DMS79 treated with DMSO at 0.1 percent for 48 hours (cell line): ENCODE data around the gene PHF19.

Source experiments
- DNase-seq: peaks from one replicate; lab custom pipeline; 2025; lab: John Stamatoyannopoulos, UW

Gene PHF19

DNA sequence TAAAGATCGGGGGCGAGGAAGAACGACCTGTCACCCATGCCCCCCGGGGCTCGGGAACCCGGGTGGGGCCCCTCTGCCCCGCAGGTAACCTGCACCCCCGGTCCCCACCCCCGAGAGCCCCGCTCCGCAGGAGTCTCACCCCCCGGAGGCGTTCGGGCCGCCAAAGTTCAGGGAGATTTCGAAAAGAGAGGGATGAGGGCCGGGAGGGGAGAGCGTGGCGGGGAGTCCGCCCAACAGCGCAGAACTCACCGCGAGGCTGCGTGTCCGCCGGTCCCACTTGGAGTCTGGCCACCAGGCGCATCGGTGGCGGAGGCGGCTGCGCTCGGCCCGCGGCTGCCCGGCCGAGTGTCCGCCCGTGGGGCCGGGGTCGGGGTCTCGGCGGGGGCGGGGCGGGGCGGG, at the start of gene PHF19:
Gene PHF19, minus strand, starts transcription at position 347 of the 399 bp plus-strand sequence. CDS start 2,447 bp downstream, outside the sequence.
- DNase-seq = no peak

DNA sequence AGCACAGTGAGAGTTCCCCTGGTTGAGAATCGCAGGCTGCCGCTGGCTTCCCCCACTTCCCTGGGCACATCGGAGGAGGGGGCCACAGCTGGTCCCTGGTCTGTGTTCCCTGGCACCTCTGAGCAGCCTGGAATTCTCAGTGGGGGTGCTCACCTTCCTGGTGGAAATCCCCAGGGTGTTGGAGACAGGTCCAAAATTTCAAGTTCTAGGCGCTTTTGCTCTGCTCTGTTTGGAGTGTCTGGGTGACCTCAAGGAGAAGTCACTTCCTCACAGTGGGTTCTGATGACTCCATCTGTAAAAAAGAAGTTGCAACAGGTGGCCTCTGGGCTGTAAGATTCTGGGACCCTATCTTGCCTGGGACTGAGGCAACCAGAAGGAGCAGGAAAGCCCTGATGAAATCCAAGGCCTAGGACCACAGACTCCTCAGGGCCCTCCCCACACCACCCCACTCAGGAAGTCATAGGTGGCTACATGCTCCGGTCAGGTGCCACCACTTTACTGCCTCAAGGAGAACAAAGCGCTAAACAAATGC, 49.5 kb upstream of the PHF19 start, which contains the start of gene TRAF1:
Gene TRAF1, minus strand, starts transcription at position 400 of the 532 bp plus-strand sequence. CDS start 721 bp downstream, outside the sequence.
- DNase-seq = no peak

- no peak for DNase-seq
These were observed 48.8 kb upstream of the PHF19 start for GRCh38 chr9:120925535-120926396.

DNA sequence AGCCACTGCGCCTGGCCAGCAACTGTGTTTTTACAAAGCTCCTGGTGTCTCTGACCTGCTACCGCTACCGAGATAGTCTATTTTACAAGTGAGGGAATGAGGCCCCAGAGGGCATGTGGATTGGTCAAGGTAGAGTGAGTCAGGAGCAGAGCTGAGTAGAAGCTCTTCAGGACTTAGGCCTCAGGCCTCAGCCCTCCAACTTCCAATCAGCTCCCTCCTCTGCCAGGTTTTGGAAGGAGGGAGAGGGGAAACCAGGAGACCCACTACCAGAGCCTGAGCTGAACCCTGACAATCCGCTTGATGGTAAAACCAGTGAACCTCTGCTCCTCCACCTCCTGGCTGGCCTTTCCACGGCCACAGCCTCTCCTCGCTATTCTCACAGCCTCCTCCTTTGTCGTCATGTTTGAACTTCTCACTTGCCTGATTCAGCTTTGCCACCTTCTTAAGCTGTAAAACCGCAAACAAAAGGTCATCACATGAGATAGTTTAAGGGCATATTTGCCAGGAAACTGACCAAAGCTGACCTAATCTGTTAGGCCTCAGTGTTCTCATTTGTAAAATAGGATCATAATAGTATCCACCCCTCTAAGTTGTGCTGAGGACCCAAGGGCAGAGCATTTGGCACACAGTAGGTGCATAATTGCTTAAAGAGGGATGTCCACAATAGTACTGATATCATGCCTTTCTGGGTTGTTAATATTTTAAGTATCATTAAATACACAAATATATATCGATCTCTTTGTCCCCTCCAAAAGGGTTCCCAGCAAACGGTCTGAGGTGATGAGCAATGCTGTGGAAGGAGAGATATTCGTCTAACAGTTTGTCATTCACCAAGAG, 47.9 kb upstream of the PHF19 start:
- DNase-seq = no peak

- DNase-seq = no peak
These were observed 46.8 kb upstream of the PHF19 start for GRCh38 chr9:120923620-120924328.

DNA sequence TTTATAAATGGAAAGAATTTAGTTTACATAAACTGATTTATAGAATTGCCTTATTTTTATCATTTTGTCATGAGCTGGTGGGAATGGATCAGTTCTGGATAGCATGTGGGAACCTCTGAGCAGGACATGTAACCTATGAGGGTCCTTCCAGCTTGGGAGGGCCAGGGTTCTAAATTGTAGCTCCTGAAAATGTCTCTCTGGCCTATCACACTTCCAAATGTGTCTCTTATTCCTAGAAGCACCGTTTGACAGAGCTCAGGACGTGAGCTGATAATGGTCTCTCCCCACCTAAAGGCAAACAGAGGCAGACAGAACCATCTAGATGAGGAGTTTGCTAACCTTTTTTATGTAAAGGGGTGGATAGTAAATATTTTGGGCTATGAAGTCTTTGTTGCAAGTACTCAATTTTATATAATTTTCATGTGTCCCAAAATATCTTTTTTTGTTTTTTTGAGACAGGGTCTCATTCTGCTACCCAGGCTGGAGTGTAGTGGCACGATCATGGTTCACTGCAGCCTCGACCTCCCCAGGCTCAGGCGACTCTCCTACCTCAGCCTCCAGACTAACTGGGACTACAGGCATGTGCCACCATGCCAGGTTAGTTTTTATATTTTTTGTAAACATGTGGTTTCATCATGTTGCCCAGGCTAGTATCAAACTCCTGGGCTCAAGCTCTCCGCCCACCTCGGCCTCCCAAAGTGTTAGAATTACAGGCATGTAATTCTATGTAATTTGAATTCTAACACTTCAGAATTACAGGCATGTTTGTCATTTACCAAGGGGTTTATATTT, 45.6 kb upstream of the PHF19 start:
- DNase-seq = no peak

GRCh38 chr9:120921661-120922181, 44.7 kb upstream of the PHF19 start:
- DNase-seq = no peak

DNA sequence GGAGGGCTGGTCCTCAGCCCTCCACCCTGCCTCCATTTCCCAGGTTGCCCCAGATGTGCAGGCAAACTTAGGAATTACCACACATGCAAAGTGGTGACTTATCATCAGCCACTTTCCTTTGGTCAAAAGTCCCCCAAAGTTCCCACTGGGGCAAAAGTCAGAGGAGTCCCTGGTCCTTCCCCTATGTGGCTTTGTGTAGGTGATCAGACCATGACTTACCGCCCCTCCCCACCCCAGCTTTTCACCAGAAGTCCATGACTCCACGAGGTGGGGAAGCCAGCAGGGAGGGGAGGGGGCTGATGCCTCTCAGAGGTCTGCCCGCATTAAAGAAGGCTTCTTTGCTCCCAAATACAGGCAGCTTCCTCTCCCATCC, 43.8 kb upstream of the PHF19 start:
- DNase-seq = no peak

- no peak for DNase-seq
These were observed 43.1 kb upstream of the PHF19 start for GRCh38 chr9:120919843-120920805.

GRCh38 chr9:120918931-120919842, 42.2 kb upstream of the PHF19 start:
- DNase-seq = no peak

DNA sequence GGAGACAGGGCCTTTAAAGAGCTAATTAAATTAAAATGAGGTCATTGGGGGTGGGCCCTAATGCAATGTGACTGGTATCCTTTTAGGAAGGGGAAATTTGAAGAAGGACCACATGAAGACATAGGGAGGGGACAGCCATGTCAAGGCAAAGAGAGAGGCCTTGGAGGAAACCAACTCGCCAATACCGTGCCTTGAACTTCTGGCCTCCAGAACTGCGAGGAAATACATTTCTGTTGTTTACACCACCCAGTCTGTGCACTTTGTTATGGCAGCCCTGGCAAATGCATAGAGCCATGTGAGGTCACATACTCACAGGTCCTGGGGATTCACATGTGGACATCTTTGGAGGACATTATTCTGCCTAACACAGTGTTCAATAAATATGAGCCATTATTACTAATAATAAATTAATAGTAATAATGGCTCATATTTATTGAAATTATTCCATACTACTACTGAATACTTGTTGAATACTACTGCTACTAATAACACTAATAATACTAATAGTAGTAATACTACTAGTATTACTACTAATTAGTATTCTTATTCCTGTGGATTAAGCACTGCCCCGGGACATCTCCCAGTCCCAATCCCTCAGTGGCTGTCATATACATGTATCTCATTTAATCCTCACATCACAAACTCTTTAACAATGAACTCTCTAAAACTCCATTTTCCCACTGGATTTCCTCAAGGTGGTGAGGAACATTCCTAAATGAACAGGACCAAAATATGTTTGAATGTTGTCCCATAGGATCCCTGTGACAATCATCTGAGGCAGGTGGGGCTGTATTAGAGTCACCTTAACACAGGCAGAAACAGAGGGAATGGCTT, 41.2 kb upstream of the PHF19 start:
- DNase-seq = no peak

GRCh38 chr9:120916991-120917880, 40.2 kb upstream of the PHF19 start:
- no peak for DNase-seq

DNA sequence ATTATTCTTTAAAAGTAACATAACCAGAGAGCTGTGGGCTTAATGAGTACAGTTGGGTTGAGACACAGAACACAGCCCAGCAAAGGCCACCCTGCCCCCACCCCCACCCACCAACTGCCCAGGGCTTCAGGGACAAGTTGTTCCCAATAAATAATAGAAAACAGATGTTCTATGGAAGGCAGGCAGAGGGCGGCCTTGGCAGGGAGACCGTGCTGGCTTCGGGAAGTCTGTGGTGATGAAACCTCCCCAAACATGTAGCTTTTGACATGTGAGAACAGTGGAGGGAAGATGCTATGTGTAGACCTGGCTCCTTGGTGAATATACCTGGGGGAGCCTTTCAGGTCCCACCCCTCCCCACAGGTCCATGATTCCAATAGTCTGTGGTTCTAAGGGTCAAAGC, 39.6 kb upstream of the PHF19 start:
- DNase-seq = no peak

DNA sequence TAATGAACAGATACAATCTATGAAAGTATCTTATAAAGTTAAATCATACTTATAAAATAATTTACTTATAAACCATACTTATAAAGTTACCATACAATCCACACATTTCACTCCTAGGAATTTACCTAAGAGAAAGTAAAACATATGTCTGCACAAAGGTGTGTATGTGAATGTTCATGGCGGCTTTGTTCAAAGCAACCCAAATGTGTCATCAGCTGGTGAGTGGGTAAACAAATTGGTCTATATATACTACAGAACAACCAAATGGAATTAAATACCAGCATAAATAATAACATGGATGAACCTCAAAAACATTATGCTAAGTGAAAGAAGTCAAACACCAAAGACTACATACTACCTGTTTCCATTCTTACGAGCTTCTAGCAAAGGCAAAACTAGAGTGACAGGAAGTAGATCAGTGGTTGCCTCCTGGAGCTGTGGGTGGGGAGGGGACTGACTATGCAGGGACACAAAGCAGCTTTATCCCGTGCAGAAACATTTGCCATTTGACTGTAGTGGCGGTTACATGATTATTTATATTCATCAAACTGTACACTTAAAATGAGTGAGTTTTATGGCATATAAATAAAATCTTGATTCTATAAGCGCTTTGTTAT, 39.0 kb upstream of the PHF19 start:
- no peak for DNase-seq

DNA sequence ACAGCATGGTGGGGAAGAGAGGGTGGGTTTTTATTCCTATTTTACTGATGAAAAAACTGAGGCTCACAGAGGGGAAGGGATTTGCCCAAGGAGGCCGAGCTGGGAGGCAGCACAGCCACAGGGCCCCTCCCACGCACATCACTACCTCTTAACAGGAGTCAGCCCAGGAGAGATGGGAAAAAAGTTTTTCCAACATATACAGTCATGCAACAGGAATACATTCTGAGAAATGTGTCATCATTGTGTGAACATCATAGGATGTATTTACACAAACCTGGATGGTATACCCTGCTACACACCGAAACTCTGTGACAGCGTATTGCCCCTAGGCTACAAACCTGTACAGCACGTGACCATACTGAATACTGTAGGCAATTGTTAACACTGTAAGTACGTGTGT, 38.0 kb upstream of the PHF19 start:
- DNase-seq = no peak

DNA sequence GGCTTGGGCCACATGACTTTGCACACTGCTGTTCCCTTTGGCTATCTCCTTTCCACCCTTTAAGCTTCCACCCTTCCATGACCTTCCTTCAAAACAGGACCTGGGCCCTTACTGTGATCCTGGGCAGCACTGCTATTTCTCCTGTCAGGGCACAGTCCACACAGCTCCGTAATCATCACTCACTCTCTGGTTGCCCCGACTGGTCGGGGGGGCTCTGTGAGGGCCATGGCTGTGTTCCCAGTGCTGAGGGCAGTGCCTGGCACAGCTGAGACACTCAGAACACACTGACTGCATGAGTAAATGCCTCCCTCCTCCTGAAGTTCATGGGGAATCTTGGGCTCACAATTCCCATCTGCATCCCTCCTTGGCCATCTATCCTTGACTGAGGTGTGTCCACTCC, 37.4 kb upstream of the PHF19 start:
- no peak for DNase-seq
